NCI-H2227 (cell line): Measurements from ENCODE around the gene RPS6KB1.
"Not testable (repeated sequence)": the region's sequence is repeated elsewhere in the genome, so short reads cannot be mapped to it uniquely, and the experiment has no call there.

ENCODE experiments used
- DNase-seq: peaks from one replicate; lab custom pipeline; 2025; ENCODE audit not compliant: unreplicated experiment; lab: John Stamatoyannopoulos, UW

RPS6KB1 gene

GRCh38 chr17:59940697-59941096 lies 47.8 kb downstream of the RPS6KB1 start:
- not testable (repeated sequence) for DNase-seq

DNA sequence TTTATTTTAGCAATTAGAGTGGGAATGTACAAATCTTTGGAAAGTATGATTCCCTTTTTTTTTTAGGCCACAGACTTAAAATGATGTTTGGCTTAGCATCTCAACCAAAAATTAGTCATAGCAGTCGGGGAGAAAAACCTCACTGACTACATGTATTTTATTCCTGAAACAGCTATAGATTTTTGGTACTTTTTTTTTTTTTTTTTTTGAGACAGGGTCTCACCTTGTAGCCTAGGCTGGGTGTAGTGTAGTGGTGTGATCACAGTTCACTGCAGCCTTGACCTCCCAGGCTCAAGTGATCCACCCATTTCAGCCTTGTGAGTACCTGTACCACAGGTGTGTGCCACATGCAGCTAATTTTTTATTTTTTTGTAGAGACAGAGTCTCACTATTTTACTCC lies 48.2 kb downstream of the RPS6KB1 start:
- no peak for DNase-seq

- DNase-seq: not testable (repeated sequence)
Measured at GRCh38 chr17:59946433-59946832, 53.5 kb downstream of the RPS6KB1 start.

- not testable (repeated sequence) for DNase-seq
Measured at GRCh38 chr17:59947310-59947709, 54.4 kb downstream of the RPS6KB1 start.

- no peak for DNase-seq
Measured at GRCh38 chr17:59950049-59950448, 57.1 kb downstream of the RPS6KB1 start.

DNA sequence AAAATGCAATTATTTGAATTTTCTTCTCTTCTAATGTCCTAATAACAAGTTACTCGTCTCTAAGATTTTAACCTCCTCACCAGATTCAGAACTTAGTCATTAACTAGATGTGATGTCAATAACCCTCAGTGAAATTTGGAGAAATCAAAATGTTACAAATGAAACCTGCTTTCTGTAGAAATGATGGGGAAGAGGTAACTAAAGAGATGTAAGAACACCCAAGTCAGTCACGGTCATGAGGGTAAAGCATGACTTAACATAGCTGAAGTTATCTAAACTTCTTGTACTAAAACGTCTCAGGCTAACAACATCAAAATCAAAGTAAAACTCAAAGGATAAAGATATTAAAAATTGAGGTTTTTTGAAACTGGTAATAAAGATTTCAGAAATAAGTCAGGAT lies 61.9 kb downstream of the RPS6KB1 start:
- DNase-seq: no peak

- not testable (repeated sequence) for DNase-seq
Measured at GRCh38 chr17:59959574-59959973, 66.7 kb downstream of the RPS6KB1 start.

DNA sequence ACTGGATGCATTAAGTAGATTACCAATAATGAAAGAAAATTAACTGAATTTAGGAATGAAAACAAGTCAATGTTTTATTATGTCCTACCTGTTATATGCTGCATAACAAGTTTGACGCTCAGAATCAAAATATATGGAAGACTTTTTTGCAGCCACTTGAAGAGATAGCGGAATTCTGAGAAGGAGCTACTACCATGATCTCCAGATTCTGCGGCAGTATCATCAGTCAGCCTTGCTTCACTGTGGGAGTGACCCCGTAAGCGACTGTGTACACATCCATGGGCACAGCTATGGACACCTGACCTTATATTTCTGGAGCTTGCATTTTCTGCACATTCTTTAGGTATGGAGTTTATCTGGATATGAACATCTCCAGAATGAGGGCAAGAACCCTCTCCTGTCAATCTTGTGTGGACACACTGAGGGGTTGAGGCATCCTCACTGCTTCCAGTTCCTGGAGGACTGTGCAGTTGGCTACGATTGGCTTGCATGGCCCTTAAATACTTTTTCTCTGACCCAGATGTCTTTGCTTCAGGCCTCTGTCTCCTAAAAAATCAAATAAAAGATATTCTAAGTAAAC lies 69.9 kb downstream of the RPS6KB1 start:
- no peak for DNase-seq

DNA sequence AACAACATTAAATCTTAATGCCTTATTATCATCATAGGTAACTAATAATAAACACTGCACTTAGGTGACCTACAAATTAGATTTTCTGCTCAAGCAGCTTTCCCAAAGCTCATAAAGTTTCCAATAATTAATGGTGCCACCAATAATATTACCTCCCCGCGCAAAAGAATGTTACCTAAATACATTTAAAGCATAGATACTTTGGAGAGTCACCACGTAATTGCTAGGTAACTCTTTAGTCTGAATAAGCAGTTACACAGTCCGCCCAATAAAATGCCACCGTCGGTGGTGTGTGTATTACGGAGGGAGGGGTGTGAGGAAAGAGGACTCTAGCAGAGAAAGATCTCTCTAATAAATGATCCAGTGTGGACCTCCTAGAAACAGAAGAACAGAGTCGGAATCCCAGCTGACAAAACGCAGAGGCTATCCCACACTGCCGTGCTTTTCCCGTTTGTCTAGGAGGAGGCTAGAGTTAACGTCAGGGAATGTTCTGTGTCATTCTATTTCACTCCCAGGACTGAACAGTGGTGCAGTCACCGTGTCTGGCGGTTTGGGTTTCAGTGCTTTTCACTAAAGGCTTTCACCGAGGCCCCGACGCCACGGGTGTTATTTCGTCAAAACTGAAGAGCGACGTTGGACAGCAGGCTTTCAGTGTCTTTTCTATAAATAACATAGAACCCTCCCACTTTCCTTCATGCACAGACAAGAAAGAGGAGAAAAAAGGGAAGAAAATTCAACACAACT lies 71.0 kb downstream of the RPS6KB1 start:
- DNase-seq: peak; percentile 65

DNA sequence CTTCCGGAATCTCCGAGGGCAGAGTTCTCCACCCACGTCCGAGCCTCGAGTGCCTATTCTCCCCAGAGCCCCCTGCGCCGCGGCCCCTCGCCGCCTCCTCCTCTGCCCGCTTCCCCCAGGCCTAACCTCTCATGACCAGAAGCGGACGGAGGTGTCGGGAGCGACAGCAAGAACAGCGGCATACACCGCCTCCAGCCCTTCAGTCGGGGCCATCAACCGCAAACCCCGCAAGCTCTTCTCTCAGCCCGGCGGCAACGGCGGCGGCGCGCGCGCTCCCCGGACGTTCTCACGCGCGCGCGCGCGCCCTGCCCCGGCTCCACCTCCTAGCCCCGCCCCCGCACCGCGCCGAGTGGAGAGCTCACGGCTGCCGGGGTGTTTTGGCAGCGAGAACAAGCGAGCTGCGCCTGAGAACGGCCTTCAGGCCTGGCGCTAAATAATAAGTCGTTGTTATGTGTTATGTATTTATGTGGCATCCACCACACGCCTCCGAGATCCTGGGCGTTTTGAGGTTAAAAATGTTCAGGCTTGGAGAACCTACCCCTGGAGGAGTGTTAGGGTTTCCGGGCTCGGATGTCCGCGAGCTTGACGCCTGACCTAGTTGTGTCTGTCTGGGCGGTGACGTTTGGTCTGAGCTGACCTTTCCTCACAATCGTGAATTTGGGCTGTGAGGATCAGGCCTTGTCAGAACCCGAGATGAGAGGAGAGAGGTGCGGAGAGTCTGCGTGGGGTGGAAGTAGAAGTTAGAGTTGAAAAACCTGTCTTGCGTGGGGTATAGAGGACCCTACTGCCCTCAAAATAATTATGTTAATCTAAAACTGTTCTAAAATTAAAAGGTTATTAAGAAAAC lies 71.8 kb downstream of the RPS6KB1 start, which contains the start of gene RNFT1:
RNFT1 (minus strand) TSS at position 259 of the 847 bp plus-strand sequence; CDS start at position 182, 77 bp downstream.
- peak; percentile 93 for DNase-seq

DNA sequence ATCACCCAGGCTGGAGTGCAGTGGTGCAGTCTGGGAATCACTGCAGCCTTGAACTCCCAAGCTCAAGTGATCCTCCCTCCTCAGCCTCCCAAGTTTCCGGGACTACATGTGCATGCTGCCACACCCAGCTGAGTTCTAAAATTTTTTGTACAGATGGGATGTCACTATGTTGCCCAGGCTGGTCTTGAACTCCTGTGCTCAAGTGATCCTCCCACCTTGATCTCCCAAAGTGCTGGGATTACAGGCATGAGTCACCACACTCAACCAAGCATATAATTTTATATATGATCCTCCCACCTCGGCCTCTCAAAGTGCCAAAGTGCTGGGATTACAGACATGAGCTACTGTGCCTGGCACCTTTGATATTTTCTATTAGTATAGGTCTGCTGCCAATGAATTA lies 78.8 kb downstream of the RPS6KB1 start:
- DNase-seq: not testable (repeated sequence)

- DNase-seq: no peak
Measured at GRCh38 chr17:59972778-59973177, 79.9 kb downstream of the RPS6KB1 start.

- not testable (repeated sequence) for DNase-seq
Measured at GRCh38 chr17:59973483-59973882, 80.6 kb downstream of the RPS6KB1 start.

GRCh38 chr17:59975166-59975565 lies 82.2 kb downstream of the RPS6KB1 start:
- DNase-seq: not testable (repeated sequence)

DNA sequence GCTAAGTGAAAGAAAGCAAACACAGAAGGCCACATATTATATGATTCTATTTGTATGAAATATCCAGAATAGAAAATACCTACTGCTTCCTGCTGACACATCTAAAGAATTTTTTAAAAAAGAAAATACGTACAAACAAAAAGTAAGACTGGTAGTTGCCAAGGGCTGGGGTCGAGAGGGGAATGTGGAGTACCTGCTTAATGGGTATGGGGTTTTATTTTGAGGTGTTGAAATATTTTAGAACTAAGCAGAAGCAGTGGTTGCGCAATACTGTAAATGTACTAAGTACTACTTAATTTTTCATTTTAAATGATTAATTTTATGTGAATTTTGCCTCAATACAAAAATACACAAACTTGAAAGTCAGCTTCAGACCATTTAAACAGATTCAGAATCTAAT lies 103.7 kb downstream of the RPS6KB1 start:
- not testable (repeated sequence) for DNase-seq
